WTC11 (cell line): ENCODE data around the gene STARD10. TPM values are rescaled to one million over a fixed set of nuclear protein-coding genes. Genes with fewer than 3 reads are reported as not detected.
A peak's percentile ranks its signal among the peaks of the same experiment; 100 is the strongest.

Experiments used
- ATAC-seq: fragments of 200-7000 bp; cut with Tn5 transposase; 2 replicates; pipeline ENCODE4 v1.10.0; 2021; ENCODE audit warnings: mild to moderate bottlenecking, moderate library complexity
- CTCF ChIA-PET: fragments of 300-600 bp; sonication (Branson Sonifier 250); formaldehyde crosslinking; loops from one replicate; lab custom pipeline; 2021; ENCODE audit warnings: antibody characterized with exemption; lab: Charles Lee
- POLR2A ChIA-PET: fragments of 350-600 bp; sonication (Branson Sonifier 250); formaldehyde crosslinking; loops from one replicate; lab custom pipeline; 2021; ENCODE audit warnings: antibody characterized with exemption; lab: Charles Lee
- DNase-seq: peaks from one replicate; pipeline ENCODE4 v3.0.0; 2021; ENCODE audit warnings: low spot score
- H3K27ac Mint-ChIP-seq: 2 replicates; pipeline ENCODE4 v1.8.0; 2021; ENCODE audit warnings: mixed read lengths
- H3K27me3 Mint-ChIP-seq: 2 replicates; pipeline ENCODE4 v1.8.0; 2021; ENCODE audit warnings: low read depth, mild to moderate bottlenecking, moderate library complexity, mixed read lengths
- H3K36me3 Mint-ChIP-seq: 2 replicates; pipeline ENCODE4 v1.8.0; 2021; ENCODE audit warnings: mixed read lengths
- H3K4me1 Mint-ChIP-seq: 2 replicates; pipeline ENCODE4 v1.8.0; 2022; ENCODE audit warnings: mixed read lengths
- H3K4me3 Mint-ChIP-seq: 2 replicates; pipeline ENCODE4 v1.8.0; 2021; ENCODE audit warnings: mild to moderate bottlenecking, moderate library complexity, mixed read lengths
- H3K9me3 Mint-ChIP-seq: 2 replicates; pipeline ENCODE4 v1.8.0; 2021; ENCODE audit warnings: mixed read lengths
- RORB ChIP-seq: fragments of 250-450 bp; sonication (Bioruptor Pico); IDR thresholded peaks from 2 replicates; pipeline ENCODE4 v1.9.0; 2021; ENCODE audit warnings: mild to moderate bottlenecking
- SP1 ChIP-seq: sonication (generic); formaldehyde crosslinking; conservative IDR thresholded peaks from 2 replicates; pipeline ENCODE4 v1.8.1; 2022; ENCODE audit warnings: missing genetic modification reagents
- ZNF263 ChIP-seq: sonication (generic); formaldehyde crosslinking; IDR thresholded peaks from 2 replicates; pipeline ENCODE4 v1.8.1; 2022; ENCODE audit warnings: low read depth, mild to moderate bottlenecking, moderate library complexity, missing genetic modification reagents
- ZNF423 ChIP-seq: fragments of 250-450 bp; sonication (Bioruptor Pico); IDR thresholded peaks from 2 replicates; pipeline ENCODE4 v2.1.2; 2022; ENCODE audit warnings: mild to moderate bottlenecking, moderate library complexity
- total RNA-seq: library from RNA; stranded (reverse); gene quantifications from 3 replicates; pipeline ENCODE4 v1.2.3, GENCODE V29; 2021
- TF ChIP-seq, protein P1 (sequence below): sonication (generic); formaldehyde crosslinking; IDR thresholded peaks from 2 replicates; pipeline ENCODE4 v1.8.0; 2022; ENCODE audit warnings: mild to moderate bottlenecking, missing genetic modification reagents
- TF ChIP-seq, protein P2 (sequence below): sonication (generic); formaldehyde crosslinking; IDR thresholded peaks from 2 replicates; pipeline ENCODE4 v1.8.1; 2023; ENCODE audit warnings: mild to moderate bottlenecking, missing genetic modification reagents, moderate library complexity
- TF ChIP-seq, protein P3 (sequence below): fragments of 250-450 bp; sonication (Bioruptor Pico); conservative IDR thresholded peaks from 2 replicates; pipeline ENCODE4 v1.9.0; 2021; ENCODE audit warnings: mild to moderate bottlenecking
- TF ChIP-seq, protein P4 (sequence below): sonication (generic); formaldehyde crosslinking; IDR thresholded peaks from 2 replicates; pipeline ENCODE4 v1.8.1; 2023; ENCODE audit warnings: mild to moderate bottlenecking, missing genetic modification reagents, borderline replicate concordance
- TF ChIP-seq, protein P5 (sequence below): fragments of 250-450 bp; sonication (Bioruptor Pico); IDR thresholded peaks from 2 replicates; pipeline ENCODE4 v2.1.2; 2022; ENCODE audit warnings: mild to moderate bottlenecking, moderate library complexity
- TF ChIP-seq, protein P6 (sequence below): sonication (generic); formaldehyde crosslinking; IDR thresholded peaks from 2 replicates; pipeline ENCODE4 v1.8.1; 2023; ENCODE audit warnings: mild to moderate bottlenecking, missing genetic modification reagents, moderate library complexity

Gene STARD10
- total RNA-seq, 1 experiment from 2014 or later, result 32.0 TPM

DNA sequence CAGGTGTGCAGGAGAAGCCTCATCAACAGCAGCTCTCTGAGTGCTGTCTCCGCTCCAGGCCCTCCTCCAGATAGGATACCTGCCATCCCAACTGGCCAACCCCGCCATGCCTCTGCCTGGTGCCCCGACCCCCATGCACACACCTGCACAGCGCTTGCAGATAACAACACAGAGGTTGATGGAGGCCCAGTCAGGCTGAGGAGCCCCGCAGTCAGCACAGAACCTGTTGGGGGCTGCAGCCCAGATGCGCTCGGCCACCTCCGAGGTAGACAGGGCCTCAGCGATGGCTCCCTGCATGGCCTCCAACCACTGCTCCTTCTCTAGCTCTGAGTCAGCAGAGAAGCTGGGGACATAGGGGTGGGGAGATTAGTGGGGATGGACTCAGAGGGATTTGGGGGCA, 86.8 kb downstream of the STARD10 start:
- H3K4me1 Mint-ChIP-seq, result peaks cover 42% of the 10 kb centered on the region
- POLR2A ChIA-PET, result no interaction called here
- DNase-seq (no peak), ATAC-seq (no peak)
- H3K4me3 Mint-ChIP-seq, result no peak overlapping the region
- TF ChIP-seq, protein P1, sequence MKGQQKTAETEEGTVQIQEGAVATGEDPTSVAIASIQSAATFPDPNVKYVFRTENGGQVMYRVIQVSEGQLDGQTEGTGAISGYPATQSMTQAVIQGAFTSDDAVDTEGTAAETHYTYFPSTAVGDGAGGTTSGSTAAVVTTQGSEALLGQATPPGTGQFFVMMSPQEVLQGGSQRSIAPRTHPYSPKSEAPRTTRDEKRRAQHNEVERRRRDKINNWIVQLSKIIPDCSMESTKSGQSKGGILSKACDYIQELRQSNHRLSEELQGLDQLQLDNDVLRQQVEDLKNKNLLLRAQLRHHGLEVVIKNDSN (CRISPR knock-in tag), result no peak
- no peak for TF ChIP-seq SP1 (CRISPR knock-in tag)
- TF ChIP-seq, protein P2, sequence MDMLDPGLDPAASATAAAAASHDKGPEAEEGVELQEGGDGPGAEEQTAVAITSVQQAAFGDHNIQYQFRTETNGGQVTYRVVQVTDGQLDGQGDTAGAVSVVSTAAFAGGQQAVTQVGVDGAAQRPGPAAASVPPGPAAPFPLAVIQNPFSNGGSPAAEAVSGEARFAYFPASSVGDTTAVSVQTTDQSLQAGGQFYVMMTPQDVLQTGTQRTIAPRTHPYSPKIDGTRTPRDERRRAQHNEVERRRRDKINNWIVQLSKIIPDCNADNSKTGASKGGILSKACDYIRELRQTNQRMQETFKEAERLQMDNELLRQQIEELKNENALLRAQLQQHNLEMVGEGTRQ (CRISPR knock-in tag), result no peak
- TF ChIP-seq ZNF263 (CRISPR knock-in tag), result no peak
- TF ChIP-seq, protein P3, sequence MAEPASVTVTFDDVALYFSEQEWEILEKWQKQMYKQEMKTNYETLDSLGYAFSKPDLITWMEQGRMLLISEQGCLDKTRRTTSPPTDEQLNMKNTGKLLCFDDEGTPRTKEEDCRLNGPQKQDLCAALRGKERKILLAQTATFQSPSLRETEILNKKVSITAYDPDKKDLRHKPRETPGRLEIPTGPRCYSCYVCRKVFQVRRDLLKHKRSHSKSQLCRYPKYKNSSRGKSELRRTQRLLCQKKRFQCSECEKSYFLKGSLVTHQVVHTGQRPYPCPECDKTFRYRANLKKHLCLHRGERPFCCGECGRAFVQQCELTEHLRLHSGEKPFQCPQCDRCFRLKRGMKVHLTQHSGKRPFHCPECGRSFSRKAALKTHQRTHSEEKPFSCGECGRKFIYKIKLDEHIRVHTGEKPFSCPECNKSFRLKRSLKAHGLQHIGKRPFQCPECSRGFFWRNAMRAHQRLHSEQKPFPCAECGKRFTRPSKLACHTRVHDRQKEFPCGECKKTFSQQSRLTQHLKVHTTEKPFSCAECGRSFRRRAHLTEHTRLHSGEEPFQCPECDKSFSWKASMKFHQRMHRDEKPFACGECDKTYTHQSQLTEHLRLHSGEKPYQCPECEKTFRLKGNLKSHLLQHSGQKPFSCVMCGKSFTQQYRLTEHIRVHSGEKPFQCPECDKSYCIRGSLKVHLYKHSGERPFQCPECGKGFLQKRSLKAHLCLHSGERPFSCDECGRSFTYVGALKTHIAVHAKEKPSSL, result no peak
- TF ChIP-seq, protein P4, sequence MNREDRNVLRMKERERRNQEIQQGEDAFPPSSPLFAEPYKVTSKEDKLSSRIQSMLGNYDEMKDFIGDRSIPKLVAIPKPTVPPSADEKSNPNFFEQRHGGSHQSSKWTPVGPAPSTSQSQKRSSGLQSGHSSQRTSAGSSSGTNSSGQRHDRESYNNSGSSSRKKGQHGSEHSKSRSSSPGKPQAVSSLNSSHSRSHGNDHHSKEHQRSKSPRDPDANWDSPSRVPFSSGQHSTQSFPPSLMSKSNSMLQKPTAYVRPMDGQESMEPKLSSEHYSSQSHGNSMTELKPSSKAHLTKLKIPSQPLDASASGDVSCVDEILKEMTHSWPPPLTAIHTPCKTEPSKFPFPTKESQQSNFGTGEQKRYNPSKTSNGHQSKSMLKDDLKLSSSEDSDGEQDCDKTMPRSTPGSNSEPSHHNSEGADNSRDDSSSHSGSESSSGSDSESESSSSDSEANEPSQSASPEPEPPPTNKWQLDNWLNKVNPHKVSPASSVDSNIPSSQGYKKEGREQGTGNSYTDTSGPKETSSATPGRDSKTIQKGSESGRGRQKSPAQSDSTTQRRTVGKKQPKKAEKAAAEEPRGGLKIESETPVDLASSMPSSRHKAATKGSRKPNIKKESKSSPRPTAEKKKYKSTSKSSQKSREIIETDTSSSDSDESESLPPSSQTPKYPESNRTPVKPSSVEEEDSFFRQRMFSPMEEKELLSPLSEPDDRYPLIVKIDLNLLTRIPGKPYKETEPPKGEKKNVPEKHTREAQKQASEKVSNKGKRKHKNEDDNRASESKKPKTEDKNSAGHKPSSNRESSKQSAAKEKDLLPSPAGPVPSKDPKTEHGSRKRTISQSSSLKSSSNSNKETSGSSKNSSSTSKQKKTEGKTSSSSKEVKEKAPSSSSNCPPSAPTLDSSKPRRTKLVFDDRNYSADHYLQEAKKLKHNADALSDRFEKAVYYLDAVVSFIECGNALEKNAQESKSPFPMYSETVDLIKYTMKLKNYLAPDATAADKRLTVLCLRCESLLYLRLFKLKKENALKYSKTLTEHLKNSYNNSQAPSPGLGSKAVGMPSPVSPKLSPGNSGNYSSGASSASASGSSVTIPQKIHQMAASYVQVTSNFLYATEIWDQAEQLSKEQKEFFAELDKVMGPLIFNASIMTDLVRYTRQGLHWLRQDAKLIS (CRISPR knock-in tag), result no peak
- TF ChIP-seq, protein P5, sequence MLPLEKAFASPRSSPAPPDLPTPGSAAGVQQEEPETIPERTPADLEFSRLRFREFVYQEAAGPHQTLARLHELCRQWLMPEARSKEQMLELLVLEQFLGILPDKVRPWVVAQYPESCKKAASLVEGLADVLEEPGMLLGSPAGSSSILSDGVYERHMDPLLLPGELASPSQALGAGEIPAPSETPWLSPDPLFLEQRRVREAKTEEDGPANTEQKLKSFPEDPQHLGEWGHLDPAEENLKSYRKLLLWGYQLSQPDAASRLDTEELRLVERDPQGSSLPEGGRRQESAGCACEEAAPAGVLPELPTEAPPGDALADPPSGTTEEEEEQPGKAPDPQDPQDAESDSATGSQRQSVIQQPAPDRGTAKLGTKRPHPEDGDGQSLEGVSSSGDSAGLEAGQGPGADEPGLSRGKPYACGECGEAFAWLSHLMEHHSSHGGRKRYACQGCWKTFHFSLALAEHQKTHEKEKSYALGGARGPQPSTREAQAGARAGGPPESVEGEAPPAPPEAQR (CRISPR knock-in tag), result no peak
- TF ChIP-seq, protein P6, sequence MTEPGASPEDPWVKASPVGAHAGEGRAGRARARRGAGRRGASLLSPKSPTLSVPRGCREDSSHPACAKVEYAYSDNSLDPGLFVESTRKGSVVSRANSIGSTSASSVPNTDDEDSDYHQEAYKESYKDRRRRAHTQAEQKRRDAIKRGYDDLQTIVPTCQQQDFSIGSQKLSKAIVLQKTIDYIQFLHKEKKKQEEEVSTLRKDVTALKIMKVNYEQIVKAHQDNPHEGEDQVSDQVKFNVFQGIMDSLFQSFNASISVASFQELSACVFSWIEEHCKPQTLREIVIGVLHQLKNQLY (CRISPR knock-in tag), result no peak
- no peak for TF ChIP-seq ZNF423 (CRISPR knock-in tag)
- no peaks in the 10 kb centered on the region for H3K27me3 Mint-ChIP-seq
- peak overlapping the region; percentile 80 for H3K27ac Mint-ChIP-seq
- H3K9me3 Mint-ChIP-seq, result no peaks in the 10 kb centered on the region
- CTCF ChIA-PET, result interaction anchor here (0.9 to 7.4 kb wide), 5 partner anchors 18 to 236 kb away, joined by 3 to 53 read pairs (median 5); partner anchors contain the start of gene STARD10
- H3K36me3 Mint-ChIP-seq, result peaks cover 15% of the 10 kb centered on the region; the same call in 1 of the 2 replicates

DNA sequence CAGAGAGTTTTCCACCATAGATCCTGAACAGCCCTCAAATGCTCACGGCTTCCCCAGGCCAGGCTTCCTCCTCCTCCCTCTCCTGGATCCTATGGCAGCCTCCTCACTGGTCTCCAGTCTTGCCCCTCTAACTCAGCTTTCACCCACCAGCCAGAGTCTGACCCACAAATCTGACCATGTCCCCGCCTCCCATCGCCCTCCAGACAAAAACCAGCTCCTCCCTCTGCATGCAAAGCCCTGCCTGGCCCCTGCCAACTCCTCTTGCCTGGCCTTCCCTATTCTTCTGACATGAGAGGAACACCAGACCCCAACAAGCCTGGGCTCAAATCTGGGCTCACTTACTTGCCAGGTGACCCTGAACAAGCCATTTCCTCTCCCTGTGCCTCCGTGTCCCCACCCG, 87.3 kb downstream of the STARD10 start:
- CTCF ChIA-PET, result interaction anchor here (0.9 to 7.4 kb wide), 6 partner anchors 17 to 235 kb away, joined by 3 to 53 read pairs (median 4); partner anchors contain the start of gene STARD10
- DNase-seq (no peak), ATAC-seq (no peak)
- Mint-ChIP-seq H3K4me1 (peaks cover 42% of the 10 kb centered on the region), H3K9me3 (no peaks in the 10 kb centered on the region), H3K27ac (peak overlapping the region; percentile 80), H3K36me3 (peaks cover 15% of the 10 kb centered on the region; the same call in 1 of the 2 replicates), H3K4me3 (peak overlapping the region; percentile 8; the same call in 1 of the 2 replicates), H3K27me3 (no peaks in the 10 kb centered on the region)
- TF ChIP-seq RORB (CRISPR knock-in tag), result no peak
- POLR2A ChIA-PET, result no interaction called here
